GM12878 (cell line): ENCODE results near the gene ZNF407.

Source experiments
- BRCA1 ChIP-seq: IDR thresholded peaks from 2 replicates; pipeline ENCODE4 v1.6.1; 2011; ENCODE audit warnings: low read depth, low read length, improper control_type of control experiment
- EZH2 ChIP-seq: IDR thresholded peaks from 2 replicates; pipeline ENCODE4 v1.6.1; 2012; ENCODE audit warnings: low read depth, mild to moderate bottlenecking, control low read depth, inconsistent platforms, low read length, borderline replicate concordance; ENCODE audit not compliant: control insufficient read depth
- FOXM1 ChIP-seq: IDR thresholded peaks from 2 replicates; pipeline ENCODE4 v1.6.1; 2012; ENCODE audit warnings: low read depth, mild to moderate bottlenecking, inconsistent platforms, low read length, moderate library complexity
- GABPA ChIP-seq: IDR thresholded peaks from 2 replicates; pipeline ENCODE4 v1.6.1; 2014; ENCODE audit warnings: antibody characterized with exemption, low read depth, mild to moderate bottlenecking, inconsistent platforms
- POLR2AphosphoS5 ChIP-seq: IDR thresholded peaks from 2 replicates; pipeline ENCODE4 v1.6.1; 2011; ENCODE audit warnings: mild to moderate bottlenecking, low read length, inconsistent platforms
- RAD21 ChIP-seq: IDR thresholded peaks from 2 replicates; pipeline ENCODE4 v1.6.1; 2011; ENCODE audit warnings: mild to moderate bottlenecking, low read depth, low read length, moderate library complexity; ENCODE audit not compliant: insufficient read depth
- RB1 ChIP-seq: fragments of 450-650 bp; formaldehyde crosslinking; IDR thresholded peaks from 2 replicates; pipeline ENCODE4 v1.6.1; 2017; ENCODE audit warnings: mild to moderate bottlenecking, borderline replicate concordance
- RCOR1 ChIP-seq: conservative IDR thresholded peaks from 2 replicates; pipeline ENCODE4 v1.6.1; 2012; ENCODE audit warnings: low read depth, low read length, improper control_type of control experiment
- TCF3 ChIP-seq: IDR thresholded peaks from 2 replicates; pipeline ENCODE4 v1.6.1; 2012; ENCODE audit warnings: low read depth, mild to moderate bottlenecking, low read length, borderline replicate concordance; ENCODE audit not compliant: insufficient read depth
- TF ChIP-seq, protein P1 (sequence below): fragments of 150-350 bp; IDR thresholded peaks from 2 replicates; pipeline ENCODE4 v1.6.1; 2016; ENCODE audit warnings: low read depth, low read length
- TF ChIP-seq, protein P2 (sequence below), 3 experiments: IDR thresholded peaks in 2 of 3; conservative IDR thresholded peaks in 1 of 3; 2 replicates each; pipeline ENCODE4 v1.5.1; 2011; ENCODE audit warnings: low read depth in 3 of 3, low read length in 3 of 3, mild to moderate bottlenecking in 3 of 3, control low read depth in 2 of 3, moderate library complexity in 2 of 3, inconsistent platforms in 1 of 3, mixed read lengths in 1 of 3; ENCODE audit not compliant: control insufficient read depth in 2 of 3, insufficient read depth in 1 of 3; ENCODE audit errors: extremely low read depth in 1 of 3
- TF ChIP-seq, protein P3 (sequence below): fragments of 450-650 bp; IDR thresholded peaks from 2 replicates; pipeline ENCODE4 v1.6.1; 2017; ENCODE audit warnings: mild to moderate bottlenecking, moderate library complexity

DNA sequence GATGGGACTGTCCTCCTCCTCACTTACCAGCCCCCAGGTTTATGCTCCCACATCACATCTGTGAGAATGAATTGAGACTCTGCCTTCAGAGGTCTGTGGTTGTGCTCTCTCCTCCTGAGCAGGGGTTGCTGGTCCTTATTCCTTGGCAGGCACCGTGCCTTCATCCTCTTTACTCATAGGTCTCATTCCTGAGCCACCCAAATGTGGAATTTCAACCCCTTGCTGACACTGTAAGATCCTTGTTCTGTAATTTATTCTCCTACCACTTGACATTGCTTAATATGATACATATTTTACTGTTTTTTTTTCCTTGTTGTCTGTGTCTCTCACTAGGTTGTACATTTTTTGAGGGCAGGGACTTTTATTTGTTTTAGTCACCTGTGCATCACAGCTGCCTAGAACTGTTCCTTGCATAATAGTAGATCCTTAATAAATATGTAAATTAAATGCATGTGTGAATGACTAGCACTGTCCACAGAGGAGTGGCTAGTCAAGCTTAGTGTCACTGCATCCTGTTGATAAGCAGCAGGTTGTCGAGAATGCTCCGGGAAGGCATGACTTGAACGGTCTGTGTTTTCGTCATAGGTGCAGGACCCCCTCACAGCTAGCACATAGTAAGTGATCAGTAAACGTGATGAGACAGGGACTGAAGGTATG, 180.6 kb downstream of the ZNF407 start:
- TF ChIP-seq, protein P1, sequence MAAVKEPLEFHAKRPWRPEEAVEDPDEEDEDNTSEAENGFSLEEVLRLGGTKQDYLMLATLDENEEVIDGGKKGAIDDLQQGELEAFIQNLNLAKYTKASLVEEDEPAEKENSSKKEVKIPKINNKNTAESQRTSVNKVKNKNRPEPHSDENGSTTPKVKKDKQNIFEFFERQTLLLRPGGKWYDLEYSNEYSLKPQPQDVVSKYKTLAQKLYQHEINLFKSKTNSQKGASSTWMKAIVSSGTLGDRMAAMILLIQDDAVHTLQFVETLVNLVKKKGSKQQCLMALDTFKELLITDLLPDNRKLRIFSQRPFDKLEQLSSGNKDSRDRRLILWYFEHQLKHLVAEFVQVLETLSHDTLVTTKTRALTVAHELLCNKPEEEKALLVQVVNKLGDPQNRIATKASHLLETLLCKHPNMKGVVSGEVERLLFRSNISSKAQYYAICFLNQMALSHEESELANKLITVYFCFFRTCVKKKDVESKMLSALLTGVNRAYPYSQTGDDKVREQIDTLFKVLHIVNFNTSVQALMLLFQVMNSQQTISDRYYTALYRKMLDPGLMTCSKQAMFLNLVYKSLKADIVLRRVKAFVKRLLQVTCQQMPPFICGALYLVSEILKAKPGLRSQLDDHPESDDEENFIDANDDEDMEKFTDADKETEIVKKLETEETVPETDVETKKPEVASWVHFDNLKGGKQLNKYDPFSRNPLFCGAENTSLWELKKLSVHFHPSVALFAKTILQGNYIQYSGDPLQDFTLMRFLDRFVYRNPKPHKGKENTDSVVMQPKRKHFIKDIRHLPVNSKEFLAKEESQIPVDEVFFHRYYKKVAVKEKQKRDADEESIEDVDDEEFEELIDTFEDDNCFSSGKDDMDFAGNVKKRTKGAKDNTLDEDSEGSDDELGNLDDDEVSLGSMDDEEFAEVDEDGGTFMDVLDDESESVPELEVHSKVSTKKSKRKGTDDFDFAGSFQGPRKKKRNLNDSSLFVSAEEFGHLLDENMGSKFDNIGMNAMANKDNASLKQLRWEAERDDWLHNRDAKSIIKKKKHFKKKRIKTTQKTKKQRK, result no peak
- TF ChIP-seq GABPA (no peak), BRCA1 (no peak), RB1 (no peak), RAD21 (no peak), EZH2 (no peak), RCOR1 (no peak), POLR2AphosphoS5 (no peak), TCF3 (no peak), FOXM1 (no peak)
- TF ChIP-seq, protein P2, sequence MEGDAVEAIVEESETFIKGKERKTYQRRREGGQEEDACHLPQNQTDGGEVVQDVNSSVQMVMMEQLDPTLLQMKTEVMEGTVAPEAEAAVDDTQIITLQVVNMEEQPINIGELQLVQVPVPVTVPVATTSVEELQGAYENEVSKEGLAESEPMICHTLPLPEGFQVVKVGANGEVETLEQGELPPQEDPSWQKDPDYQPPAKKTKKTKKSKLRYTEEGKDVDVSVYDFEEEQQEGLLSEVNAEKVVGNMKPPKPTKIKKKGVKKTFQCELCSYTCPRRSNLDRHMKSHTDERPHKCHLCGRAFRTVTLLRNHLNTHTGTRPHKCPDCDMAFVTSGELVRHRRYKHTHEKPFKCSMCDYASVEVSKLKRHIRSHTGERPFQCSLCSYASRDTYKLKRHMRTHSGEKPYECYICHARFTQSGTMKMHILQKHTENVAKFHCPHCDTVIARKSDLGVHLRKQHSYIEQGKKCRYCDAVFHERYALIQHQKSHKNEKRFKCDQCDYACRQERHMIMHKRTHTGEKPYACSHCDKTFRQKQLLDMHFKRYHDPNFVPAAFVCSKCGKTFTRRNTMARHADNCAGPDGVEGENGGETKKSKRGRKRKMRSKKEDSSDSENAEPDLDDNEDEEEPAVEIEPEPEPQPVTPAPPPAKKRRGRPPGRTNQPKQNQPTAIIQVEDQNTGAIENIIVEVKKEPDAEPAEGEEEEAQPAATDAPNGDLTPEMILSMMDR (IDR thresholded peaks at IDR 0.05 in 2 of 3, conservative IDR thresholded peaks at IDR 0.05 in 1 of 3; ENCODE audit: control insufficient read depth in 2 of 3, extremely low read depth in 1 of 3, insufficient read depth in 1 of 3, low read depth in 3 of 3, low read length in 3 of 3), result no peak
- TF ChIP-seq, protein P3, sequence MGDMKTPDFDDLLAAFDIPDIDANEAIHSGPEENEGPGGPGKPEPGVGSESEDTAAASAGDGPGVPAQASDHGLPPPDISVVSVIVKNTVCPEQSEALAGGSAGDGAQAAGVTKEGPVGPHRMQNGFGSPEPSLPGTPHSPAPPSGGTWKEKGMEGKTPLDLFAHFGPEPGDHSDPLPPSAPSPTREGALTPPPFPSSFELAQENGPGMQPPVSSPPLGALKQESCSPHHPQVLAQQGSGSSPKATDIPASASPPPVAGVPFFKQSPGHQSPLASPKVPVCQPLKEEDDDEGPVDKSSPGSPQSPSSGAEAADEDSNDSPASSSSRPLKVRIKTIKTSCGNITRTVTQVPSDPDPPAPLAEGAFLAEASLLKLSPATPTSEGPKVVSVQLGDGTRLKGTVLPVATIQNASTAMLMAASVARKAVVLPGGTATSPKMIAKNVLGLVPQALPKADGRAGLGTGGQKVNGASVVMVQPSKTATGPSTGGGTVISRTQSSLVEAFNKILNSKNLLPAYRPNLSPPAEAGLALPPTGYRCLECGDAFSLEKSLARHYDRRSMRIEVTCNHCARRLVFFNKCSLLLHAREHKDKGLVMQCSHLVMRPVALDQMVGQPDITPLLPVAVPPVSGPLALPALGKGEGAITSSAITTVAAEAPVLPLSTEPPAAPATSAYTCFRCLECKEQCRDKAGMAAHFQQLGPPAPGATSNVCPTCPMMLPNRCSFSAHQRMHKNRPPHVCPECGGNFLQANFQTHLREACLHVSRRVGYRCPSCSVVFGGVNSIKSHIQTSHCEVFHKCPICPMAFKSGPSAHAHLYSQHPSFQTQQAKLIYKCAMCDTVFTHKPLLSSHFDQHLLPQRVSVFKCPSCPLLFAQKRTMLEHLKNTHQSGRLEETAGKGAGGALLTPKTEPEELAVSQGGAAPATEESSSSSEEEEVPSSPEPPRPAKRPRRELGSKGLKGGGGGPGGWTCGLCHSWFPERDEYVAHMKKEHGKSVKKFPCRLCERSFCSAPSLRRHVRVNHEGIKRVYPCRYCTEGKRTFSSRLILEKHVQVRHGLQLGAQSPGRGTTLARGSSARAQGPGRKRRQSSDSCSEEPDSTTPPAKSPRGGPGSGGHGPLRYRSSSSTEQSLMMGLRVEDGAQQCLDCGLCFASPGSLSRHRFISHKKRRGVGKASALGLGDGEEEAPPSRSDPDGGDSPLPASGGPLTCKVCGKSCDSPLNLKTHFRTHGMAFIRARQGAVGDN, result no peak
